Ovary (tissue), 9 donors: Measurements from ENCODE around the gene CCDC28A. TPM values are rescaled to one million over a fixed set of nuclear protein-coding genes. Genes with fewer than 3 reads are reported as not detected.

Experiments used
- DNase-seq, 5 donors: peaks; one replicate each; pipeline ENCODE4 v3.0.0-alpha.2; 2019 to 2020
- H3K27ac ChIP-seq, 2 donors: fragments of 200-600 bp; one replicate each; pipeline versions ENCODE4 v1.5.1 to v1.8.0; 2019 to 2022
- H3K27me3 ChIP-seq: fragments of 200-600 bp; one replicate; pipeline ENCODE4 v1.8.0; 2022
- H3K36me3 ChIP-seq: fragments of 200-600 bp; sonication (generic); one replicate; pipeline ENCODE4 v1.5.1; 2019
- H3K4me1 ChIP-seq: one replicate; pipeline ENCODE4 v1.8.1; 2013; ENCODE audit warnings: mild to moderate bottlenecking, moderate library complexity; ENCODE audit not compliant: insufficient read depth
- H3K4me3 ChIP-seq: fragments of 200-600 bp; sonication (generic); one replicate; pipeline ENCODE4 v1.5.1; 2017
- H3K9me3 ChIP-seq, 2 donors: fragments of 200-600 bp in 1 of 2; sonication (generic) in 1 of 2; one replicate each; pipeline versions ENCODE4 v1.5.1 to v1.8.1; 2013 to 2019; ENCODE audit warnings: mild to moderate bottlenecking in 1 of 2, moderate library complexity in 1 of 2
- CTCF ChIP-seq, 3 donors: fragments of 450-650 bp in 2 of 3; fragments of 200-600 bp in 1 of 3; IDR thresholded peaks; one replicate each; pipeline versions ENCODE4 v1.5.1 to v1.8.0; 2016 to 2022; ENCODE audit warnings: antibody characterized with exemption in 3 of 3, mild to moderate bottlenecking in 1 of 3
- EP300 ChIP-seq: sonication (generic); formaldehyde crosslinking; IDR thresholded peaks from one replicate; pipeline ENCODE4 v1.6.1; 2017; ENCODE audit warnings: antibody characterized with exemption
- POLR2A ChIP-seq: fragments of 450-650 bp; IDR thresholded peaks from one replicate; pipeline ENCODE4 v1.6.1; 2017; ENCODE audit warnings: antibody characterized with exemption, mild to moderate bottlenecking, moderate library complexity
- WGBS, 3 donors: extraction: QIAGEN DNeasy Blood & Tissue Kit in 1 of 3; methylation state at CpG; one replicate each; pipeline versions ENCODE4 v1.1.5 to v1.1.7; 2013 to 2017; 5-methylcytosine and 5-hydroxymethylcytosine counted together
- intact Hi-C, 4 donors: fragments of 100-400 bp; cut with DNase I; formaldehyde crosslinking; loops; one replicate each; pipeline versions ENCODE4 v1.11.0 to v1.15.1; 2022 to 2023
- polyA plus RNA-seq, 2 donors: library from polyadenylated mRNA; stranded (reverse); fragments of 200-250 nt in 1 of 2; fragments of 350-450 nt in 1 of 2; fragmentation: Illumina TruSeq in 1 of 2; extraction: RNeasy Lipid Tissue Mini Kit (QIAGEN cat#74804) in 1 of 2; gene quantifications; one replicate each; pipeline ENCODE4 v1.2.3, GENCODE V29; 2013 to 2014
- total RNA-seq, 7 donors: library from RNA; depleted of rRNA in 2 of 7; stranded (reverse); fragments of >200 nt in 2 of 7; fragmentation: NEBNext Ultra II Directional in 3 of 7; extraction: Animal tissue kit (Norgen Biotek cat#: 25700) in 3 of 7; gene quantifications; one replicate each; pipeline versions ENCODE4 v1.1.0 to v1.2.4, GENCODE V29; 2016 to 2023
- donor health status: DM: no; HTN: no; CAD: no; lungs with moderate emphysema.
- donor health status: DM: no; HTN: no; CAD: no.
- donor health status: Bipolar disorder and iron deficiency.
- donor health status: DM: yes; HTN: yes; CAD: no.
- donor health status: DM: no; HTN: no; CAD: no.
- donor health status: DM: yes; HTN: yes; CAD: no.

The CCDC28A gene
- total and polyA plus RNA-seq, 9 donors, result 6.4 to 26.8 (median 14.0) TPM

- H3K4me3 ChIP-seq, result no peak overlapping the region
- no peaks in the 10 kb centered on the region for H3K9me3 ChIP-seq
- no peaks in the 10 kb centered on the region for H3K4me1 ChIP-seq
- intact Hi-C loops, result no loop called here
- 7 to 33% (median 8%) methylated on average over 4 of the region's 4 CpGs for WGBS, 3 donors
- TF ChIP-seq CTCF (IDR thresholded peaks at IDR 0.05) (no peak), POLR2A (no peak), EP300 (no peak)
- H3K27me3 ChIP-seq, result no peaks in the 10 kb centered on the region
- H3K36me3 ChIP-seq, result no peaks in the 10 kb centered on the region
- DNase-seq, result no peak
- H3K27ac ChIP-seq, result no peak overlapping the region
These were observed 16.4 kb upstream of the CCDC28A start for GRCh38 chr6:138757136-138757535.

GRCh38 chr6:138765896-138766655, 7.5 kb upstream of the CCDC28A start:
- no peak for DNase-seq
- WGBS, 3 donors, result 88 to 95% (median 90%) methylated on average over 3 of the region's 3 CpGs
- Histone ChIP-seq H3K4me1 (no peaks in the 10 kb centered on the region), H3K4me3 (no peak overlapping the region), H3K9me3 (no peaks in the 10 kb centered on the region), H3K27ac (no peak overlapping the region), H3K36me3 (no peaks in the 10 kb centered on the region), H3K27me3 (no peaks in the 10 kb centered on the region)
- TF ChIP-seq CTCF (IDR thresholded peaks at IDR 0.05), result peak in 2 of 3 donors; percentile 25 to 51
- no peak for TF ChIP-seq EP300
- no peak for TF ChIP-seq POLR2A
- intact Hi-C loops, result loop anchor here in 3 of 4 donors (5.0 to 10.0 kb wide), 3 partner anchors 171 to 341 kb away; no protein-coding TSS in a partner anchor

- TF ChIP-seq CTCF (IDR thresholded peaks at IDR 0.05), result no peak
- no peak for TF ChIP-seq POLR2A
- no peak for TF ChIP-seq EP300
These were observed 4.4 kb upstream of the CCDC28A start for GRCh38 chr6:138769102-138769676.

GRCh38 chr6:138772596-138773176, 883 bp upstream of the CCDC28A start:
- H3K27ac ChIP-seq, result peak overlapping the region in 1 of 2 donors; percentile 91
- H3K9me3 ChIP-seq, result no peaks in the 10 kb centered on the region
- DNase-seq, result no peak
- 9 to 14% (median 10%) methylated on average over 8 of the region's 8 CpGs for WGBS, 3 donors
- intact Hi-C loops, result no loop called here
- H3K4me3 ChIP-seq, result peak overlapping the region; percentile 71
- no peak for TF ChIP-seq CTCF (IDR thresholded peaks at IDR 0.05)
- TF ChIP-seq EP300, result no peak
- TF ChIP-seq POLR2A, result no peak
- H3K27me3 ChIP-seq, result no peaks in the 10 kb centered on the region
- peaks cover 3% of the 10 kb centered on the region for H3K4me1 ChIP-seq
- no peaks in the 10 kb centered on the region for H3K36me3 ChIP-seq

More at GRCh38 chr6:138769102-138769676, 4.4 kb upstream of the CCDC28A start:
- Histone ChIP-seq H3K36me3 (no peaks in the 10 kb centered on the region), H3K4me1 (no peaks in the 10 kb centered on the region), H3K27me3 (no peaks in the 10 kb centered on the region), H3K27ac (no peak overlapping the region), H3K4me3 (no peak overlapping the region), H3K9me3 (no peaks in the 10 kb centered on the region)
- intact Hi-C loops, result loop anchor here in 3 of 4 donors (5.0 to 10.0 kb wide), 3 partner anchors 174 to 344 kb away; no protein-coding TSS in a partner anchor
- 45 to 55% (median 52%) methylated on average over 6 of the region's 6 CpGs for WGBS, 3 donors
- DNase-seq, result no peak
